Spleen (tissue), 7 donors: Measurements from ENCODE around the gene SLC16A5.

ENCODE experiments used
- CTCF ChIP-seq, 11 experiments: fragments of 200-600 bp in 7 of 11; fragments of 450-650 bp in 4 of 11; sonication (generic) in 4 of 11; IDR thresholded peaks in 8 of 11; conservative IDR thresholded peaks in 3 of 11; 1 replicate in 7 of 11; 2 replicates in 4 of 11; pipeline versions ENCODE4 v1.4.0 to v1.8.0; 2016 to 2021; ENCODE audit warnings: antibody characterized with exemption in 11 of 11, inconsistent platforms in 4 of 11, mild to moderate bottlenecking in 1 of 11
- POLR2A ChIP-seq, 3 donors: fragments of 450-650 bp; IDR thresholded peaks; one replicate each; pipeline ENCODE4 v1.5.1; 2017; ENCODE audit warnings: antibody characterized with exemption in 3 of 3, mild to moderate bottlenecking in 1 of 3
- POLR2AphosphoS5 ChIP-seq, 3 donors: sonication (generic); formaldehyde crosslinking; IDR thresholded peaks; one replicate each; pipeline ENCODE4 v1.5.1; 2017; ENCODE audit warnings: antibody characterized with exemption in 3 of 3
- donor health status: DM: no; HTN: no; CAD: no; lungs with moderate emphysema.
- donor health status: DM: no; HTN: no; CAD: no.
- donor health status: DM: no; HTN: no; CAD: no.

GRCh38 chr17:75108193-75108592 is 20.4 kb downstream of the SLC16A5 start:
- TF ChIP-seq CTCF (IDR thresholded peaks at IDR 0.05 in 8 of 11, conservative IDR thresholded peaks at IDR 0.05 in 3 of 11) = no peak
- TF ChIP-seq POLR2A (IDR thresholded peaks at IDR 0.05) = no peak
- no peak for TF ChIP-seq POLR2AphosphoS5 (IDR thresholded peaks at IDR 0.05)
